OCI-LY1 (cell line): ENCODE results near the gene LGALS14.
"Not testable (repeated sequence)": the region's sequence is repeated elsewhere in the genome, so short reads cannot be mapped to it uniquely, and the experiment has no call there.

Source experiments
- EZH2 ChIP-seq: fragments of 200-600 bp; sonication (generic), shearing (Covaris generic); IDR thresholded peaks from 2 replicates; pipeline ENCODE4 v1.8.0; 2017; ENCODE audit warnings: borderline replicate concordance, mixed run types, mild to moderate bottlenecking, antibody characterized with exemption, low read length, moderate library complexity, mixed read lengths
- TF ChIP-seq, protein P1 (sequence below): fragments of 200-600 bp; sonication (generic), shearing (Covaris generic); IDR thresholded peaks from 2 replicates; pipeline ENCODE4 v1.5.1; 2017; ENCODE audit warnings: mild to moderate bottlenecking, antibody characterized with exemption, low read length, moderate library complexity, mixed read lengths

DNA sequence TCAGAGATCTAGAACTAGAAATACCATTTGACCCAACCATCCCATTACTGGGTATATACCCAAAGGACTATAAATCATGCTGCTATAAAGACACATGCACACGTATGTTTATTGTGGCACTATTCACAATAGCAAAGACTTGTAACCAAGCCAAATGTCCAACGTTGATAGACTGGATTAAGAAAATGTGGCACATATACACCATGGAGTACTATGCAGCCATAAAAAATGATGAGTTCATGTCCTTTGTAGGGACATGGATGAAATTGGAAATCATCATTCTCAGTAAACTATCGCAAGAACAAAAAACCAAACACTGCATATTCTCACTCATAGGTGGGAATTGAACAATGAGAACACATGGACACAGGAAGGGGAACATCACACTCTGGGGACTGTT lies 34.4 kb upstream of the LGALS14 start:
- not testable (repeated sequence) for TF ChIP-seq EZH2
- TF ChIP-seq, protein P1, sequence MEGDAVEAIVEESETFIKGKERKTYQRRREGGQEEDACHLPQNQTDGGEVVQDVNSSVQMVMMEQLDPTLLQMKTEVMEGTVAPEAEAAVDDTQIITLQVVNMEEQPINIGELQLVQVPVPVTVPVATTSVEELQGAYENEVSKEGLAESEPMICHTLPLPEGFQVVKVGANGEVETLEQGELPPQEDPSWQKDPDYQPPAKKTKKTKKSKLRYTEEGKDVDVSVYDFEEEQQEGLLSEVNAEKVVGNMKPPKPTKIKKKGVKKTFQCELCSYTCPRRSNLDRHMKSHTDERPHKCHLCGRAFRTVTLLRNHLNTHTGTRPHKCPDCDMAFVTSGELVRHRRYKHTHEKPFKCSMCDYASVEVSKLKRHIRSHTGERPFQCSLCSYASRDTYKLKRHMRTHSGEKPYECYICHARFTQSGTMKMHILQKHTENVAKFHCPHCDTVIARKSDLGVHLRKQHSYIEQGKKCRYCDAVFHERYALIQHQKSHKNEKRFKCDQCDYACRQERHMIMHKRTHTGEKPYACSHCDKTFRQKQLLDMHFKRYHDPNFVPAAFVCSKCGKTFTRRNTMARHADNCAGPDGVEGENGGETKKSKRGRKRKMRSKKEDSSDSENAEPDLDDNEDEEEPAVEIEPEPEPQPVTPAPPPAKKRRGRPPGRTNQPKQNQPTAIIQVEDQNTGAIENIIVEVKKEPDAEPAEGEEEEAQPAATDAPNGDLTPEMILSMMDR = not testable (repeated sequence)
